HepG2 (cell line): ENCODE data around the gene ANXA9. TPM values are rescaled to one million over a fixed set of nuclear protein-coding genes. Genes with fewer than 3 reads are reported as not detected.
A peak's percentile ranks its signal among the peaks of the same experiment; 100 is the strongest.

ENCODE experiments used
- ATF2 ChIP-seq: sonication (generic); formaldehyde crosslinking; IDR thresholded peaks from 2 replicates; pipeline ENCODE4 v1.4.0; 2020; ENCODE audit warnings: missing genetic modification reagents
- ATF7 ChIP-seq, 2 experiments: fragments of 450-650 bp in 1 of 2; sonication (generic) in 1 of 2; formaldehyde crosslinking in 1 of 2; IDR thresholded peaks; 2 replicates each; pipeline versions ENCODE4 v1.4.0 to v1.6.1; 2016 to 2020; ENCODE audit warnings: antibody characterized with exemption in 1 of 2, mild to moderate bottlenecking in 1 of 2, missing genetic modification reagents in 1 of 2
- CAMTA2 ChIP-seq: sonication (generic); formaldehyde crosslinking; IDR thresholded peaks from 2 replicates; pipeline ENCODE4 v1.4.0; 2020; ENCODE audit warnings: mild to moderate bottlenecking, missing genetic modification reagents, borderline replicate concordance
- CREB3 ChIP-seq: sonication (generic); formaldehyde crosslinking; IDR thresholded peaks from 2 replicates; pipeline ENCODE4 v1.5.0; 2020; ENCODE audit warnings: missing genetic modification reagents
- ELK4 ChIP-seq: sonication (generic); formaldehyde crosslinking; IDR thresholded peaks from 2 replicates; pipeline ENCODE4 v1.9.0; 2021; ENCODE audit warnings: missing genetic modification reagents, borderline replicate concordance
- HNF1B ChIP-seq: sonication (generic); formaldehyde crosslinking; IDR thresholded peaks from 2 replicates; pipeline ENCODE4 v1.5.1; 2020; ENCODE audit warnings: mild to moderate bottlenecking, moderate library complexity, missing genetic modification reagents
- HNRNPL ChIP-seq: fragments of 200-400 bp; formaldehyde crosslinking; IDR thresholded peaks from 2 replicates; pipeline ENCODE4 v1.6.1; 2017; ENCODE audit warnings: mild to moderate bottlenecking, low read depth, low read length
- MAZ ChIP-seq, 2 experiments: sonication (generic) in 1 of 2; formaldehyde crosslinking in 1 of 2; IDR thresholded peaks; 2 replicates each; pipeline versions ENCODE4 v1.5.0 to v1.6.1; 2012 to 2020; ENCODE audit warnings: low read depth in 2 of 2, mild to moderate bottlenecking in 2 of 2, borderline replicate concordance in 1 of 2, improper control_type of control experiment in 1 of 2, low read length in 1 of 2, missing genetic modification reagents in 1 of 2, moderate library complexity in 1 of 2
- MTA1 ChIP-seq: sonication (generic); formaldehyde crosslinking; IDR thresholded peaks from 2 replicates; pipeline ENCODE4 v1.4.0; 2020; ENCODE audit warnings: missing genetic modification reagents, mild to moderate bottlenecking, borderline replicate concordance
- MXI1 ChIP-seq: IDR thresholded peaks from 3 replicates; pipeline ENCODE4 v1.6.1; 2012; ENCODE audit warnings: low read depth, low read length, inconsistent platforms, borderline replicate concordance
- PHF20 ChIP-seq: sonication (generic); formaldehyde crosslinking; IDR thresholded peaks from 2 replicates; pipeline ENCODE4 v1.5.0; 2020; ENCODE audit warnings: mild to moderate bottlenecking, missing genetic modification reagents
- POLR2G ChIP-seq: fragments of 200-400 bp; formaldehyde crosslinking; IDR thresholded peaks from 2 replicates; pipeline ENCODE4 v1.6.1; 2018; ENCODE audit warnings: mild to moderate bottlenecking, low read depth, low read length, moderate library complexity
- RORA ChIP-seq: sonication (generic); formaldehyde crosslinking; IDR thresholded peaks from 2 replicates; pipeline ENCODE4 v1.5.0; 2020; ENCODE audit warnings: mild to moderate bottlenecking, missing genetic modification reagents, moderate library complexity
- SATB2 ChIP-seq: sonication (generic); formaldehyde crosslinking; IDR thresholded peaks from 2 replicates; pipeline ENCODE4 v1.5.0; 2020; ENCODE audit warnings: missing genetic modification reagents
- TBX2 ChIP-seq: sonication (generic); formaldehyde crosslinking; IDR thresholded peaks from 2 replicates; pipeline ENCODE4 v1.5.0; 2020; ENCODE audit warnings: missing genetic modification reagents, mild to moderate bottlenecking, borderline replicate concordance
- U2AF2 ChIP-seq: fragments of 200-400 bp; formaldehyde crosslinking; IDR thresholded peaks from 2 replicates; pipeline ENCODE4 v1.6.1; 2017; ENCODE audit warnings: low read depth, mild to moderate bottlenecking, low read length
- ZBTB7B ChIP-seq: sonication (generic); formaldehyde crosslinking; IDR thresholded peaks from 2 replicates; pipeline ENCODE4 v1.4.0; 2020; ENCODE audit warnings: missing genetic modification reagents
- ZBTB8A ChIP-seq: sonication (generic); formaldehyde crosslinking; IDR thresholded peaks from 2 replicates; pipeline ENCODE4 v1.4.0; 2020; ENCODE audit warnings: mild to moderate bottlenecking, low read depth, missing genetic modification reagents, borderline replicate concordance
- ZFX ChIP-seq: sonication (generic); formaldehyde crosslinking; IDR thresholded peaks from 2 replicates; pipeline ENCODE4 v1.4.0; 2020; ENCODE audit warnings: mild to moderate bottlenecking, low read depth, missing genetic modification reagents, moderate library complexity
- ZNF225 ChIP-seq: sonication (generic); formaldehyde crosslinking; IDR thresholded peaks from 2 replicates; pipeline ENCODE4 v1.4.0; 2020; ENCODE audit warnings: mild to moderate bottlenecking, missing genetic modification reagents
- ZNF335 ChIP-seq: sonication (generic); formaldehyde crosslinking; IDR thresholded peaks from 2 replicates; pipeline ENCODE4 v1.4.0; 2020; ENCODE audit warnings: missing genetic modification reagents
- ZNF547 ChIP-seq: sonication (generic); formaldehyde crosslinking; IDR thresholded peaks from 2 replicates; pipeline ENCODE4 v1.5.1; 2020; ENCODE audit warnings: mild to moderate bottlenecking, missing genetic modification reagents
- ZNF766 ChIP-seq: sonication (generic); formaldehyde crosslinking; IDR thresholded peaks from 2 replicates; pipeline ENCODE4 v1.5.0; 2020; ENCODE audit warnings: missing genetic modification reagents, borderline replicate concordance
- ZNF781 ChIP-seq: sonication (generic); formaldehyde crosslinking; IDR thresholded peaks from 2 replicates; pipeline ENCODE4 v1.5.1; 2020; ENCODE audit warnings: borderline replicate concordance, mild to moderate bottlenecking, missing genetic modification reagents; ENCODE audit errors: not compliant biosample characterization
- polyA plus RNA-seq, 8 experiments: library from polyadenylated mRNA; depleted of rRNA in 3 of 8; stranded (reverse) in 7 of 8; unstranded in 1 of 8; fragments of >200 nt; fragmentation: Illumina TruSeq in 4 of 8; extraction: Trizol in 4 of 8; gene quantifications; 2 replicates each; pipeline versions ENCODE4 v1.2.1 to v1.2.3, GENCODE V29; 2011 to 2016; ENCODE audit warnings: low read depth in 4 of 8, missing spikeins in 1 of 8, mixed read lengths in 1 of 8; ENCODE audit not compliant: insufficient read depth in 1 of 8
- total RNA-seq, 5 experiments: library from RNA; depleted of rRNA; stranded (reverse); fragments of >200 nt; fragmentation: Illumina TruSeq; extraction: Trizol; gene quantifications; 2 replicates each; pipeline ENCODE4 v1.2.3, GENCODE V29; 2016; ENCODE audit warnings: low read depth in 1 of 5

Gene ANXA9
- total and polyA plus RNA-seq, 2 of the 13 experiments (the other 11 are each of a cell fraction or from before 2014, with no cell fraction given): 13.3 to 23.9 TPM

- TF ChIP-seq MXI1 (no peak; the same call in 2 of the 3 replicates), CAMTA2 (CRISPR knock-in tag) (0 out of 2 replicates have a peak, but pooled peaks have one; percentile 33), MTA1 (CRISPR knock-in tag) (0 out of 2 replicates have a peak, but pooled peaks have one; percentile 8), ELK4 (CRISPR knock-in tag) (no peak), ZNF547 (CRISPR knock-in tag) (peak; percentile 8; the same call in 1 of the 2 replicates), RORA (CRISPR knock-in tag) (no peak), HNRNPL (0 out of 2 replicates have a peak, but pooled peaks have one; percentile 27), ZFX (peak; percentile 6; the same call in 1 of the 2 replicates), PHF20 (no peak), ATF7 (IDR thresholded peaks at IDR 0.05) (no peak), ATF7 (CRISPR knock-in tag; IDR thresholded peaks at IDR 0.05) (no peak), HNF1B (CRISPR knock-in tag) (no peak), U2AF2 (no peak), POLR2G (no peak), CREB3 (CRISPR knock-in tag) (no peak), MAZ (IDR thresholded peaks at IDR 0.05; ENCODE audit: borderline replicate concordance, low read depth, low read length) (no peak), MAZ (CRISPR knock-in tag; IDR thresholded peaks at IDR 0.05; ENCODE audit: low read depth) (0 out of 2 replicates have a peak, but pooled peaks have one; percentile 53), ZBTB8A (no peak), TBX2 (0 out of 2 replicates have a peak, but pooled peaks have one; percentile 27), ZNF781 (CRISPR knock-in tag) (no peak), ATF2 (CRISPR knock-in tag) (no peak), ZNF335 (CRISPR knock-in tag) (no peak), SATB2 (CRISPR knock-in tag) (no peak), ZNF766 (CRISPR knock-in tag) (no peak), ZBTB7B (no peak), ZNF225 (CRISPR knock-in tag) (no peak)
Measured at GRCh38 chr1:150973836-150974579, 8.1 kb upstream of the ANXA9 start (continued).
